ENCODE measurements around the gene SULT2B1.

Gene SULT2B1

GRCh38 chr19:48645620-48646000, 93.6 kb downstream of the SULT2B1 start:
- Histone ChIP-seq H3K4me3 (ENCODE audit: insufficient read length, low read depth) (peak overlapping the region; percentile 65), H3K4me1 (ENCODE audit: insufficient read depth, insufficient read length) (peaks cover 3% of the 10 kb centered on the region), H3K9ac (ENCODE audit: insufficient read length, low read depth) (peak overlapping the region; percentile 83), H3K9me3 (ENCODE audit: insufficient read depth, low read length) (no peaks in the 10 kb centered on the region), H3K27me3 (ENCODE audit: insufficient read depth, insufficient read length) (no peaks in the 10 kb centered on the region), H3K36me3 (ENCODE audit: insufficient read depth, insufficient read length, low read length) (no peaks in the 10 kb centered on the region)
- TF ChIP-seq YY1 (IDR thresholded peaks at IDR 0.05; ENCODE audit: insufficient read depth, insufficient read length), result no peak
- TF ChIP-seq ZNF274 (IDR thresholded peaks at IDR 0.05; ENCODE audit: low read depth, low read length), result no peak
- no peak for TF ChIP-seq SUZ12 (IDR thresholded peaks at IDR 0.05; ENCODE audit: extremely low read depth, insufficient read depth, insufficient read length)
- no peak for DNase-seq (ENCODE audit: low read depth, low spot score)

DNA sequence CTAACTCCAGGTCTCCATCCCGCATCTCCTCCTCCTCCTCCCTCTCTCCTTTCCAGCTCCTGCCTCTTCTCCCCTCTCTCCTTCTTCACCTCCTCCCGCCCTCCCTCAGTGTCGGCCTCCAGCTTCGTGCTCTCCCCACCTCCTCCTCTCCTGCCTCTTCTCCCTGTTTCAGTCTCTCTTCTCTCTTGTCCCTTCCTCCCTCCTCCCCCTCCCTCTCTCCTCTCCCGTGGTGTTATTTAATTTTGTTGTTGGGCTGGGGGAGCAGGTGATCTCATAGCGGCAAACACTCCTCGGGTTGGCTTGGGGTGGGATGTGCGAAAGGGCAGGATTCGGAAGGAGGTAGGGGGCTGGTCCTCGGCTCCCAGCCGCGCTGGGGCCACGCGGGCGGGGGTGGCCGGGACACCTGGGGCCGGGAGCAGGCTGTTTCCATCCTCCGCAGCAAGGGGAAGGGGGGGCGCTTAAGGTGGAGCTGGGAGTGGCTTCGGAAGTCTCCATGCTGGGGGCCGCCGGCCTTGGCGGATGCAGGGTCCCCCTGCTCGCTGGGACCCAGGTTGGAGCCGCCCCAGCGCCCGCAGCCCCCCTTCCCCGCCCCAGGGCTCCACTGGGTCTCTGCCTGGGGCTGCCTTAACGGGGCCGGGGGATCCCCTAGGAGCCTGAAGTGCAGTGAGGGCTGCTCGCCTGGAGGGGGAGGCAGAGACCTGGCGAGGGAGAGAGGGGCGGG, 94.2 kb downstream of the SULT2B1 start, which contains the start of gene CA11:
Gene CA11 (minus strand): TSS at position 187 of the 721 bp plus-strand sequence. CDS start 555 bp downstream, outside the sequence.
- Histone ChIP-seq H3K9ac (ENCODE audit: insufficient read length, low read depth) (peak within 1 kb of the TSS; percentile 83), H3K27me3 (ENCODE audit: insufficient read depth, insufficient read length) (no peaks in the 10 kb centered on the region), H3K4me3 (ENCODE audit: insufficient read length, low read depth) (peak within 1 kb of the TSS; percentile 65), H3K36me3 (ENCODE audit: insufficient read depth, insufficient read length, low read length) (no peaks in the 10 kb centered on the region), H3K4me1 (ENCODE audit: insufficient read depth, insufficient read length) (peaks cover 3% of the 10 kb centered on the region), H3K9me3 (ENCODE audit: insufficient read depth, low read length) (no peaks in the 10 kb centered on the region)
- TF ChIP-seq SUZ12 (IDR thresholded peaks at IDR 0.05; ENCODE audit: extremely low read depth, insufficient read depth, insufficient read length), result no peak
- TF ChIP-seq YY1 (IDR thresholded peaks at IDR 0.05; ENCODE audit: insufficient read depth, insufficient read length), result no peak
- TF ChIP-seq ZNF274 (IDR thresholded peaks at IDR 0.05; ENCODE audit: low read depth, low read length), result no peak
- DNase-seq (ENCODE audit: low read depth, low spot score), result no peak

GRCh38 chr19:48646722-48647216, 94.8 kb downstream of the SULT2B1 start:
- Histone ChIP-seq H3K4me1 (ENCODE audit: insufficient read depth, insufficient read length) (peaks cover 3% of the 10 kb centered on the region), H3K9ac (ENCODE audit: insufficient read length, low read depth) (no peak overlapping the region), H3K9me3 (ENCODE audit: insufficient read depth, low read length) (no peaks in the 10 kb centered on the region), H3K4me3 (ENCODE audit: insufficient read length, low read depth) (no peak overlapping the region), H3K27me3 (ENCODE audit: insufficient read depth, insufficient read length) (no peaks in the 10 kb centered on the region), H3K36me3 (ENCODE audit: insufficient read depth, insufficient read length, low read length) (no peaks in the 10 kb centered on the region)
- DNase-seq (ENCODE audit: low read depth, low spot score), result peak; percentile 85
- TF ChIP-seq YY1 (IDR thresholded peaks at IDR 0.05; ENCODE audit: insufficient read depth, insufficient read length) (no peak), ZNF274 (IDR thresholded peaks at IDR 0.05; ENCODE audit: low read depth, low read length) (no peak), SUZ12 (IDR thresholded peaks at IDR 0.05; ENCODE audit: extremely low read depth, insufficient read depth, insufficient read length) (no peak)

DNA sequence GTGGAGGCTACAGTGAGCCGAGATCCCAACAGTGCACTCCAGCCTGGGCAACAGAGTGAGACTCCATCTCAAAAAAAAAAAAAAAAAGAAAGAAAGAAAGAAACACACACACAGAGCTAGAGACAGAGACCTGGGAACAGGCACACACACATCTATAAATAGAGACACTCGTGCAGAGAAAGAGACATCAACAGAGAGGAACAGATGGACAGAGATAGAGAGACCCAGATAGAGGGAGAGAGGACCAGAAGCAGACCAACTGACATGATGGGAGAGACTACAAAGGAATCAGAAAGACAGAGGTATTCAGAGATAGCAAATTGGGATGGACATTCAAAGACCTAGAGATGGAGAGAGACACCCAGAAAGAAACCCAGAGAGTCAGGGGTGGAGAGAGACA, 96.2 kb downstream of the SULT2B1 start:
- Histone ChIP-seq H3K4me1 (ENCODE audit: insufficient read depth, insufficient read length) (peaks cover 7% of the 10 kb centered on the region), H3K27me3 (ENCODE audit: insufficient read depth, insufficient read length) (no peaks in the 10 kb centered on the region), H3K4me3 (ENCODE audit: insufficient read length, low read depth) (no peak overlapping the region), H3K36me3 (ENCODE audit: insufficient read depth, insufficient read length, low read length) (no peaks in the 10 kb centered on the region), H3K9me3 (ENCODE audit: insufficient read depth, low read length) (no peaks in the 10 kb centered on the region), H3K9ac (ENCODE audit: insufficient read length, low read depth) (no peak overlapping the region)
- no peak for TF ChIP-seq SUZ12 (IDR thresholded peaks at IDR 0.05; ENCODE audit: extremely low read depth, insufficient read depth, insufficient read length)
- TF ChIP-seq YY1 (IDR thresholded peaks at IDR 0.05; ENCODE audit: insufficient read depth, insufficient read length), result no peak
- no peak for TF ChIP-seq ZNF274 (IDR thresholded peaks at IDR 0.05; ENCODE audit: low read depth, low read length)
- no peak for DNase-seq (ENCODE audit: low read depth, low spot score)
